Adrenal gland (tissue), 12 donors: ENCODE measurements around the gene RYR1. TPM values are rescaled to one million over a fixed set of nuclear protein-coding genes. Genes with fewer than 3 reads are reported as not detected.

Experiments
- DNase-seq, 7 donors: peaks; one replicate each; pipeline ENCODE4 v3.0.0-alpha.2; 2019 to 2020
- H3K27ac ChIP-seq, 5 donors: fragments of 200-600 bp; sonication (generic) in 4 of 5; 1 replicate in 3 of 5; 2 replicates in 2 of 5; pipeline versions ENCODE4 v1.5.1 to v1.8.0; 2016 to 2020; ENCODE audit warnings: mild to moderate bottlenecking in 1 of 5
- H3K27me3 ChIP-seq: fragments of 200-600 bp; 2 replicates; pipeline ENCODE4 v1.8.0; 2021
- H3K36me3 ChIP-seq, 2 donors: fragments of 200-600 bp; replicated peaks in 1 of 2; 1 replicate in 1 of 2; 2 replicates in 1 of 2; pipeline versions ENCODE4 v1.5.1 to v1.8.0; 2018 to 2022
- H3K4me1 ChIP-seq, 2 donors: fragments of 200-600 bp; replicated peaks in 1 of 2; 1 replicate in 1 of 2; 2 replicates in 1 of 2; pipeline versions ENCODE4 v1.5.1 to v1.8.0; 2018 to 2021
- H3K4me3 ChIP-seq, 4 donors: fragments of 200-600 bp; sonication (generic) in 3 of 4; one replicate each; pipeline ENCODE4 v1.5.1; 2016 to 2018
- H3K9me3 ChIP-seq, 3 donors: fragments of 200-600 bp; sonication (generic) in 1 of 3; replicated peaks in 1 of 3; 1 replicate in 2 of 3; 2 replicates in 1 of 3; pipeline versions ENCODE4 v1.5.1 to v1.8.0; 2016 to 2021
- POLR2A ChIP-seq, 2 donors: fragments of 450-650 bp; IDR thresholded peaks; one replicate each; pipeline ENCODE4 v1.6.1; 2017; ENCODE audit warnings: antibody characterized with exemption in 2 of 2, mild to moderate bottlenecking in 2 of 2, moderate library complexity in 1 of 2
- WGBS, 4 donors: extraction: QIAGEN DNeasy Blood & Tissue Kit in 2 of 4; methylation state at CpG; one replicate each; pipeline versions ENCODE4 v1.1.5 to v1.1.7; 2013 to 2017; 5-methylcytosine and 5-hydroxymethylcytosine counted together
- intact Hi-C, 2 donors: fragments of 100-400 bp; cut with DNase I; formaldehyde crosslinking; loops; one replicate each; pipeline versions ENCODE4 v1.14.1 to v1.15.0; 2022 to 2023
- polyA plus RNA-seq, 3 donors: library from polyadenylated mRNA; stranded (reverse); fragments of 200-250 nt in 2 of 3; fragments of 350-450 nt in 1 of 3; fragmentation: Illumina TruSeq in 1 of 3; extraction: RNeasy Lipid Tissue Mini Kit (QIAGEN cat#74804) in 1 of 3; gene quantifications; one replicate each; pipeline ENCODE4 v1.2.3, GENCODE V29; 2013 to 2014
- total RNA-seq, 9 donors: library from RNA; depleted of rRNA in 4 of 9; stranded (reverse); fragments of >200 nt in 4 of 9; fragments of 120-200 nt in 1 of 9; fragmentation: NEBNext Ultra II Directional in 1 of 9; extraction: Animal tissue kit (Norgen Biotek cat#: 25700) in 1 of 9; gene quantifications; one replicate each; pipeline versions ENCODE4 v1.1.0 to v1.2.4, GENCODE V29; 2013 to 2023
- TF ChIP-seq, protein P1 (sequence below), 6 experiments: fragments of 450-650 bp in 4 of 6; fragments of 200-600 bp in 2 of 6; sonication (generic) in 1 of 6; IDR thresholded peaks; 1 replicate in 5 of 6; 2 replicates in 1 of 6; pipeline versions ENCODE4 v1.5.1 to v1.8.0; 2016 to 2021; ENCODE audit warnings: antibody characterized with exemption in 6 of 6, mild to moderate bottlenecking in 2 of 6, moderate library complexity in 1 of 6
- donor health status: healthy with polysubstance abuse.
- donor health status: Bipolar disorder and iron deficiency.
- donor health status: DM: yes; HTN: yes; CAD: no.
- donor health status: DM: no; HTN: no; CAD: no.
- donor health status: DM: no; HTN: no; CAD: no.
- donor health status: DM: yes; HTN: yes; CAD: no.

The RYR1 gene
- total and polyA plus RNA-seq, 12 donors, result 0.90 to 10.0 (median 3.2) TPM

DNA sequence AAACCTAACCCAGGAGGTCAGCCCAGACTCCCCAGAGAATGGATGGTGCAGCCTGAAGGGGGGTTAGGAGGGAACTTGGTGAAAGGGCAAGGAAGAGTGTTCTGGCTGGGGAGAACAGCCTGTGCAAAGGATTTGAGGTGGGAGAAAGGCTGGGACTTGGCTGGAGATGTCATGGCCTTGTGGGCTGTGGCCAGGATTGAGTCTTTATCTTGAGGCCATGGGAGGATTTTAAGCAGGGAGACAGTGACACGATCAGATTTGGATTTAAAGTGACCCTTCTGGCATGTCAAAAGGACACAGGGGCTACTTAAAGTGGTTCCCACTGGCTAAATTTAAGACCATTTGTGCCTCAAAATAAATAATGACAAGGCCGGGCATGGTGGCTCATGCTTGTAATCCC lies 154.6 kb downstream of the RYR1 start:
- no peaks in the 10 kb centered on the region for H3K4me1 ChIP-seq
- H3K36me3 ChIP-seq, result no peaks in the 10 kb centered on the region
- intact Hi-C loops, result no loop called here
- 43 to 71% (median 64%) methylated on average over 2 of the region's 2 CpGs for WGBS, 4 donors
- no peak for DNase-seq
- no peaks in the 10 kb centered on the region for H3K9me3 ChIP-seq
- no peaks in the 10 kb centered on the region for H3K27me3 ChIP-seq
- no peak overlapping the region for H3K4me3 ChIP-seq
- TF ChIP-seq POLR2A (IDR thresholded peaks at IDR 0.05), result no peak
- TF ChIP-seq, protein P1, sequence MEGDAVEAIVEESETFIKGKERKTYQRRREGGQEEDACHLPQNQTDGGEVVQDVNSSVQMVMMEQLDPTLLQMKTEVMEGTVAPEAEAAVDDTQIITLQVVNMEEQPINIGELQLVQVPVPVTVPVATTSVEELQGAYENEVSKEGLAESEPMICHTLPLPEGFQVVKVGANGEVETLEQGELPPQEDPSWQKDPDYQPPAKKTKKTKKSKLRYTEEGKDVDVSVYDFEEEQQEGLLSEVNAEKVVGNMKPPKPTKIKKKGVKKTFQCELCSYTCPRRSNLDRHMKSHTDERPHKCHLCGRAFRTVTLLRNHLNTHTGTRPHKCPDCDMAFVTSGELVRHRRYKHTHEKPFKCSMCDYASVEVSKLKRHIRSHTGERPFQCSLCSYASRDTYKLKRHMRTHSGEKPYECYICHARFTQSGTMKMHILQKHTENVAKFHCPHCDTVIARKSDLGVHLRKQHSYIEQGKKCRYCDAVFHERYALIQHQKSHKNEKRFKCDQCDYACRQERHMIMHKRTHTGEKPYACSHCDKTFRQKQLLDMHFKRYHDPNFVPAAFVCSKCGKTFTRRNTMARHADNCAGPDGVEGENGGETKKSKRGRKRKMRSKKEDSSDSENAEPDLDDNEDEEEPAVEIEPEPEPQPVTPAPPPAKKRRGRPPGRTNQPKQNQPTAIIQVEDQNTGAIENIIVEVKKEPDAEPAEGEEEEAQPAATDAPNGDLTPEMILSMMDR (IDR thresholded peaks at IDR 0.05), result no peak
- H3K27ac ChIP-seq, result no peak overlapping the region

DNA sequence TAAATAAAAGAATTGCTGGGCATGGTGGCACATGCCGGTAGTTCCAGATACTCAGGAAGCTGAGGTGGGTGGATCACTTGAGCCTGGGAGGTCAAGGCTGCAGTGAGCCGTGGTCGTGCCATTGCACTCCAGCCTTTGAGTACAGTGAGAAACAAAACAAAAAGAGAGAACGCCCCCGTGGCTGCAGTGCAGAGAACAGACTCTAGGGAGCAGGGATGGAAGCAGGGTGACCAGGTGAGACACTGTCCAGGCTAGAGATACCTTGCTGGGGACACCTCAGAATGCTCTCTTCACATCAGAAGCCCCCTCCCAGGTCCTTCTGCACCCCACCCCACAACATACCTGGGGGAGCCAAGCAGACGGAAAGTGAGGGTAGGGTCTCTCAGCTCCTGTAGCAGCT lies 159.4 kb downstream of the RYR1 start:
- 55 to 65% (median 59%) methylated on average over 5 to 6 of the region's 6 CpGs for WGBS, 4 donors
- intact Hi-C loops, result no loop called here
- DNase-seq, result no peak

DNA sequence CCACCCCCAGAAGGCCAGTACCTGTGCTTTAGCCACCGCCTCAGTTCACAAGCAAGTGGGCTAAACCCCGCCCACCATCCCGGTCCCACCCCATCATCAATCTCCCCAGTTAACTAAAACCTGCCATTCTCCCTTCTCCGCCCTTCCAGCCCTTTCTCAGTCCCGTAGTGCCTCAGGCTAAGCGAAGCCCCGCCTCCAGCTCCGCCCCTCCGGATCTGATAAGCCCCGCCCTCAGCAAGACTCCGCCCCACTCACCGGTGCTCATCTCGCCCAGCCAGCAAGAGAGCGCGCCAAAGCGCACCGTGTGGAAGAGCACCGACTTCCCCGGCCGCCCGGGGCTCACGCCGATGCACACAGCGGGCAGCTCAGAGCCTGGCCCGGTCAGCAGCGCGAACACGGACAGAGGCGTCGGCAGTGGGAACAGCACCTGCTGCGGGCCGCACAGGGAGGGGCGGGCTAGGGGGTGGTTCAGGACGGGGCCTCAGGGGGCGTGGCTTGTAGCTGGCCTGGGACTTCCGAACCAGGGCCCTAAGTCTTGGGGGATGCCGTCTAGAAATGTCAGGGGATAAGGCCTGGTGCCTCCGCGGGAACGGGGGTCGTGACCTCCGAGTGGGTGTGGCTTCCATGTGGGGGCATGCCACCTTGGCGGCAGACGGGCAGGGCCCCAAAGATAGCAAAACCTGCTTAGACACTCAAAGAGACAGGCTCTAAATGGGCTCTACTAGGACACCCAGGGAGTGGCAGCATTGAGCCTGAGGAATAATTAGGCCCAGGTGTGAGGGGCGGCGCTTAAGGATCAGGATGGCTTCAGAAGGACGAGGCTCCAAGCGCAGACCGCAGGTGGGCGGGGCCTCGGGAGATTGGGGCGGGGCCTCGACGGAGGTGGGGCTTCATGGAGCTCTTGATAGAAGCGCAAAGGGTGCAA lies 162.8 kb downstream of the RYR1 start:
- peak overlapping the region in 1 of 4 donors; percentile 28 for H3K4me3 ChIP-seq
- H3K27me3 ChIP-seq, result no peaks in the 10 kb centered on the region
- DNase-seq, result peak; percentile 22 to 69 (median 50)
- intact Hi-C loops, result no loop called here
- H3K27ac ChIP-seq, result no peak overlapping the region
- no peaks in the 10 kb centered on the region for H3K36me3 ChIP-seq
- no peaks in the 10 kb centered on the region for H3K9me3 ChIP-seq
- no peak for TF ChIP-seq POLR2A (IDR thresholded peaks at IDR 0.05)
- TF ChIP-seq, protein P1 (IDR thresholded peaks at IDR 0.05), result no peak
- WGBS, 4 donors, result 20 to 42% (median 29%) methylated on average over 22 to 55 of the region's 55 CpGs
- H3K4me1 ChIP-seq, result no peaks in the 10 kb centered on the region

More for the DNA sequence above, 159.4 kb downstream of the RYR1 start:
- TF ChIP-seq, protein P1 (IDR thresholded peaks at IDR 0.05), result no peak
- TF ChIP-seq POLR2A (IDR thresholded peaks at IDR 0.05), result no peak
- Histone ChIP-seq H3K36me3 (no peaks in the 10 kb centered on the region), H3K9me3 (no peaks in the 10 kb centered on the region), H3K4me3 (no peak overlapping the region), H3K27ac (no peak overlapping the region), H3K27me3 (no peaks in the 10 kb centered on the region), H3K4me1 (no peaks in the 10 kb centered on the region)

DNA sequence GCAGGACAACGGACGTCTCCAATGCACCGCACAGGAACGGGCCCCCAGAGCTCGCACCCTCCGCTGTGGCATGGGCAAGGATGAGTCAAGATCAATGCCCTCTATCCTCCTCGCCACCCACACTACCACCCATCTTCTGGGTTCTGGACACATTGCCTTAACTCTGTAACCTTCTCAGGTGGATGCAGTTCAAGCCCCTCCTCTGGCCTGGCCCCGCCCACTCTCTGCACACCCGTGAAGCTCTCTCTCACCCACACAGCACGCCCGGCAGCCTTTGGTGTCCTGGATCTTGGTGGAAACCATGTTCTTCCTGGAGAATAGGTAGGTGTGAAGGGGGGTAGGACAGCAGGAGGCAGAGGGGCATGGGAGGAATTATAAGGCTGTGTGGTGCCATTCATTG lies 163.6 kb downstream of the RYR1 start:
- intact Hi-C loops, result no loop called here

More for the DNA sequence above, 163.6 kb downstream of the RYR1 start:
- no peaks in the 10 kb centered on the region for H3K36me3 ChIP-seq
- no peaks in the 10 kb centered on the region for H3K9me3 ChIP-seq
- H3K4me3 ChIP-seq, result no peak overlapping the region
- TF ChIP-seq, protein P1 (IDR thresholded peaks at IDR 0.05), result no peak
- TF ChIP-seq POLR2A (IDR thresholded peaks at IDR 0.05), result no peak
- DNase-seq, result no peak
- no peaks in the 10 kb centered on the region for H3K4me1 ChIP-seq
- 85 to 94% (median 89%) methylated on average over 9 to 11 of the region's 11 CpGs for WGBS, 4 donors
- no peak overlapping the region for H3K27ac ChIP-seq
- H3K27me3 ChIP-seq, result no peaks in the 10 kb centered on the region
